ENCODE results near the gene SMOC2. TPM values are rescaled to one million over a fixed set of nuclear protein-coding genes. Genes with fewer than 3 reads are reported as not detected.

SMOC2 gene
- total RNA-seq, 4 donors from 2014 or later, result 9.0 to 25.7 (median 15.2) TPM

- TF ChIP-seq POLR2A (IDR thresholded peaks at IDR 0.05) (no peak), CTCF (IDR thresholded peaks at IDR 0.05) (no peak)
- peak; percentile 70 to 79 for DNase-seq
- H3K27me3 ChIP-seq, result no peaks in the 10 kb centered on the region
- intact Hi-C loops (cut with DNase I), result no loop called here
- H3K9me3 ChIP-seq, result no peaks in the 10 kb centered on the region
- peak overlapping the region in 2 of 3 donors; percentile 54 to 78 for H3K27ac ChIP-seq
- H3K4me1 ChIP-seq, result peaks cover 11 to 16% of the 10 kb centered on the region in 2 donors
- no peaks in the 10 kb centered on the region for H3K36me3 ChIP-seq
- H3K4me3 ChIP-seq (replicated peaks in 1 of 3), result no peak overlapping the region
- 74 to 75% methylated on average over 21 to 31 of the region's 37 CpGs for WGBS, 2 donors
Observed at GRCh38 chr6:168516944-168517741, 76.2 kb downstream of the SMOC2 start.

GRCh38 chr6:168517742-168518347 lies 76.9 kb downstream of the SMOC2 start:
- intact Hi-C loops (cut with DNase I), result no loop called here
- no peaks in the 10 kb centered on the region for H3K36me3 ChIP-seq
- no peak overlapping the region for H3K27ac ChIP-seq
- peaks cover 11 to 16% of the 10 kb centered on the region in 2 donors for H3K4me1 ChIP-seq
- H3K4me3 ChIP-seq (replicated peaks in 1 of 3), result no peak overlapping the region
- no peak for TF ChIP-seq CTCF (IDR thresholded peaks at IDR 0.05)
- TF ChIP-seq POLR2A (IDR thresholded peaks at IDR 0.05), result no peak
- 81 to 90% methylated on average over 38 of the region's 39 CpGs for WGBS, 2 donors
- H3K27me3 ChIP-seq, result no peaks in the 10 kb centered on the region
- H3K9me3 ChIP-seq, result no peaks in the 10 kb centered on the region
- DNase-seq, result no peak

- H3K9me3 ChIP-seq, result no peaks in the 10 kb centered on the region
- intact Hi-C loops (cut with DNase I), result no loop called here
- no peak overlapping the region for H3K4me3 ChIP-seq (replicated peaks in 1 of 3)
- peaks cover 11 to 16% of the 10 kb centered on the region in 2 donors for H3K4me1 ChIP-seq
- H3K27ac ChIP-seq, result no peak overlapping the region
- no peaks in the 10 kb centered on the region for H3K27me3 ChIP-seq
- no peak for DNase-seq
- H3K36me3 ChIP-seq, result no peaks in the 10 kb centered on the region
- WGBS, 2 donors, result 80 to 84% methylated on average over 4 of the region's 4 CpGs
- TF ChIP-seq POLR2A (IDR thresholded peaks at IDR 0.05), result no peak
- TF ChIP-seq CTCF (IDR thresholded peaks at IDR 0.05), result no peak
Observed at GRCh38 chr6:168518348-168518745, 77.4 kb downstream of the SMOC2 start.

GRCh38 chr6:168518867-168519266 lies 77.9 kb downstream of the SMOC2 start:
- Histone ChIP-seq H3K27ac (no peak overlapping the region), H3K4me1 (peaks cover 11 to 16% of the 10 kb centered on the region in 2 donors), H3K9me3 (no peaks in the 10 kb centered on the region), H3K27me3 (no peaks in the 10 kb centered on the region), H3K4me3 (replicated peaks in 1 of 3) (no peak overlapping the region), H3K36me3 (no peaks in the 10 kb centered on the region)
- TF ChIP-seq POLR2A (IDR thresholded peaks at IDR 0.05) (no peak), CTCF (IDR thresholded peaks at IDR 0.05) (no peak)
- DNase-seq, result no peak
- intact Hi-C loops (cut with DNase I), result no loop called here
- 87 to 93% methylated on average over 21 of the region's 21 CpGs for WGBS, 2 donors

GRCh38 chr6:168520233-168520632 lies 79.2 kb downstream of the SMOC2 start:
- intact Hi-C loops (cut with DNase I), result no loop called here
- DNase-seq, result no peak
- no peak overlapping the region for H3K4me3 ChIP-seq (replicated peaks in 1 of 3)
- TF ChIP-seq POLR2A (IDR thresholded peaks at IDR 0.05), result no peak
- no peak for TF ChIP-seq CTCF (IDR thresholded peaks at IDR 0.05)
- H3K9me3 ChIP-seq, result no peaks in the 10 kb centered on the region
- no peaks in the 10 kb centered on the region for H3K36me3 ChIP-seq
- no peaks in the 10 kb centered on the region for H3K27me3 ChIP-seq
- WGBS, 2 donors, result 95% methylated on average over 6 to 10 of the region's 10 CpGs
- H3K4me1 ChIP-seq, result peaks cover 11 to 16% of the 10 kb centered on the region in 2 donors
- H3K27ac ChIP-seq, result no peak overlapping the region

Measured in thyroid gland (tissue), 4 donors.